HG03457 (cell line): Measurements from ENCODE around the gene PTPRZ1.

ENCODE experiments used
- ATAC-seq: cut with Tn5 transposase; IDR thresholded peaks from one replicate; pipeline ENCODE4 v1.9.1; 2021; ENCODE audit warnings: moderate number of reproducible peaks; ENCODE audit not compliant: unreplicated experiment

Gene PTPRZ1

DNA sequence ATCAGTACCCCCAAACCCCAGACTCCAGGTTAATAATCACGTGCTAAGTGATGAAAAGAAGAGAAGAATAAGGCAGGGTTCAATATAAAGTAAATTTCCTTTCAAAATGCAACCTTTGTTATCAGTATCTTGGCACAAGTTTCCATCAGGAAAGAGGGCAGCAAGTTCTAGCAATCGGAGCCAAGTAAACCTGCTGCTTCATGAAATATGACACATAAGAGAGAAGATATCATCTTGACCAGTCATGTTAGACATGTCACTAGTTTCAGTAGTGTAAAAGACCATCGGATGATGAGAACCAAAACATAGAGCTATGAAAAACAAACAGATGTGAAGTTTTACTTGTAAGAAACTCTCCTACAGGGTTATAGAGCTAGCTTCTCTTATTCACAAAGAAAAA lies 227.1 kb downstream of the PTPRZ1 start:
- ATAC-seq = no peak

DNA sequence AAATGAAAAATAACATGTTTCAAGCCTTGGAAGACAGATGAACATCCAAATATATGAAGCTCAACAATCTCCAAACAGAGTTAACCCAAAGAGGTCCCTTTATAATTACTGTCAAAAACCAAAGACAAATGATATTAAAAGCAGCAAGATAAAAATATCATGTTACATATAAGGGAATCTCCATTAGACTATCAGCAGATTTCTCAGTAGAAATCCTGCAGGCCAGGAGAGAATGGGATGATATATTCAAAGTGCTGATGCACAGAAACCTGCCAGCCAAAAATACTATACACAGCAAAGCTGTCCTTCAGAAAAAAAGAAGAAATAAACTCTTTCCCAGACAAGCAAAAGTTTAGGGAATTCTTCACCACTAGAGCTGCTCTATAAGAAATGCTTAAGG lies 230.1 kb downstream of the PTPRZ1 start:
- no peak for ATAC-seq
